22Rv1 (cell line): ENCODE data around the gene WNT5B.

Experiments used
- CTCF ChIP-seq: fragments of 450-650 bp; IDR thresholded peaks from 2 replicates; pipeline ENCODE4 v1.5.1; 2017; ENCODE audit warnings: mild to moderate bottlenecking
- ZFX ChIP-seq: fragments of 450-650 bp; IDR thresholded peaks from 2 replicates; pipeline ENCODE4 v1.6.1; 2017; ENCODE audit warnings: antibody characterized with exemption, borderline replicate concordance

- peak; percentile 97 for TF ChIP-seq CTCF
- no peak for TF ChIP-seq ZFX
Observed at GRCh38 chr12:1605129-1606020, 23.7 kb upstream of the WNT5B start.
